Measurements from ENCODE around the gene CEP112. TPM values are rescaled to one million over a fixed set of nuclear protein-coding genes. Genes with fewer than 3 reads are reported as not detected.
A peak's percentile ranks its signal among the peaks of the same experiment; 100 is the strongest.

The CEP112 gene
- total RNA-seq, 1 donor from 2014 or later, result 14.5 TPM

GRCh38 chr17:65595071-65595656, 596.8 kb downstream of the CEP112 start:
- no peaks in the 10 kb centered on the region for H3K4me1 ChIP-seq
- H3K27me3 ChIP-seq (ENCODE audit: low read depth), result no peaks in the 10 kb centered on the region
- no peak for TF ChIP-seq CTCF (IDR thresholded peaks at IDR 0.05; ENCODE audit: borderline replicate concordance)
- no peak overlapping the region for H3K4me3 ChIP-seq
- H3K9me3 ChIP-seq (replicated peaks), result no peaks in the 10 kb centered on the region
- H3K27ac ChIP-seq (replicated peaks), result no peak overlapping the region
- DNase-seq, result no peak
- intact Hi-C loops (cut with micrococcal nuclease), result no loop called here
- H3K36me3 ChIP-seq, result no peaks in the 10 kb centered on the region

DNA sequence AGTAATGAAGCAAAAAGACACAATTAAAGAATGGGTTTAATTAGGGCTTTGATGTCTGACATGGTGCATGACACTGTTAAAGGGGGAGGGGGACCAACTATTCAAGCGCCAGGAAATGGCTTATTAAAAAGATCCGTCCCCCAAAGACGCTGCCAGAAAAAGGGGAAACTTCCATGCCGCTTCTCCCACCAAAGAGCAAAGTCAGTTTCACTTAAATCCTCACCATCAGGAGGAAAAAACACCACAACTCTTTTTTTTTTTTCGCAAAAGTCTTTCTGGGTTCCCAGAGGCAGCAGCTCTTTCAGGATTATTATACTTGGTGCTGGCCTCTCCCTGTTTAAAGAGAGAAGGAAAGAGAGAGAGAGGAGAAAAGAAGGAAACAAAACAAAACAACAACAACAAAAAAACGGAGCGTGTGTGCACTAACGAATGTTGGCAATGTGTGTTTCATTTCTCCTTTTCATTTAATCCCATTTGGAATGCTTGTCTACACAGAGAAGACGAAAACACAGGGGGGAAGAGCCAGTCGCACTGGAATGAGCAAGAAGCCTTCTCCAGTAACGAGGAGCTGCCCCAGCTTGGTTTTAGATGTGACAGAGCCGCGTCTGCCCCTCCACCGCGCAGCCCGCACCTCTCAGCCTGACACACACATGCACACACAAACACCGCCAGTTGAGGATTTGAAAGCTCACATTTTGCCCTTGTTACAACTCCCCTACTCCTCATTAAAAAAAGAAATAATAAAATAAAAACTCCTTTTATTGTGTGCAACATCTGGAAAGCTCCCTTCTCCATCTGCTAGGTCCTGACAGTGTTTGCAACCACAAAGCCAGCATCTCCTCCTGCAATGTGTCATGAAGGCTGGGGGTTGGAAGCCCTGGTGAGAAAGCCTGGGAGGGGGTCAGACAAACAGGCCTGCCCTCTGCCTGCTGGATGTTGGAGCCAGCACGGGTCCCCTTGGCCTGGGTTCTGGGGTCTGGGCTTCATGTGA, 597.8 kb downstream of the CEP112 start:
- Histone ChIP-seq H3K27ac (replicated peaks) (no peak overlapping the region), H3K36me3 (no peaks in the 10 kb centered on the region), H3K4me1 (no peaks in the 10 kb centered on the region), H3K9me3 (replicated peaks) (no peaks in the 10 kb centered on the region), H3K4me3 (peak overlapping the region; percentile 46), H3K27me3 (ENCODE audit: low read depth) (no peaks in the 10 kb centered on the region)
- TF ChIP-seq CTCF (IDR thresholded peaks at IDR 0.05; ENCODE audit: borderline replicate concordance), result no peak
- intact Hi-C loops (cut with micrococcal nuclease), result no loop called here
- DNase-seq, result no peak

- H3K27me3 ChIP-seq (ENCODE audit: low read depth), result no peaks in the 10 kb centered on the region
- intact Hi-C loops (cut with micrococcal nuclease), result no loop called here
- H3K27ac ChIP-seq (replicated peaks), result no peak overlapping the region
- no peak for DNase-seq
- H3K9me3 ChIP-seq (replicated peaks), result no peaks in the 10 kb centered on the region
- H3K4me1 ChIP-seq, result peaks cover 7% of the 10 kb centered on the region
- H3K4me3 ChIP-seq, result no peak overlapping the region
- no peak for TF ChIP-seq CTCF (IDR thresholded peaks at IDR 0.05; ENCODE audit: borderline replicate concordance)
- H3K36me3 ChIP-seq, result no peaks in the 10 kb centered on the region
These were observed 598.7 kb downstream of the CEP112 start for GRCh38 chr17:65593092-65593854.

GRCh38 chr17:65592125-65592965, 599.6 kb downstream of the CEP112 start:
- Histone ChIP-seq H3K27me3 (ENCODE audit: low read depth) (no peaks in the 10 kb centered on the region), H3K4me1 (peaks cover 17% of the 10 kb centered on the region), H3K9me3 (replicated peaks) (no peaks in the 10 kb centered on the region), H3K27ac (replicated peaks) (no peak overlapping the region), H3K4me3 (no peak overlapping the region), H3K36me3 (no peaks in the 10 kb centered on the region)
- TF ChIP-seq CTCF (IDR thresholded peaks at IDR 0.05; ENCODE audit: borderline replicate concordance), result no peak
- intact Hi-C loops (cut with micrococcal nuclease), result no loop called here
- DNase-seq, result no peak

DNA sequence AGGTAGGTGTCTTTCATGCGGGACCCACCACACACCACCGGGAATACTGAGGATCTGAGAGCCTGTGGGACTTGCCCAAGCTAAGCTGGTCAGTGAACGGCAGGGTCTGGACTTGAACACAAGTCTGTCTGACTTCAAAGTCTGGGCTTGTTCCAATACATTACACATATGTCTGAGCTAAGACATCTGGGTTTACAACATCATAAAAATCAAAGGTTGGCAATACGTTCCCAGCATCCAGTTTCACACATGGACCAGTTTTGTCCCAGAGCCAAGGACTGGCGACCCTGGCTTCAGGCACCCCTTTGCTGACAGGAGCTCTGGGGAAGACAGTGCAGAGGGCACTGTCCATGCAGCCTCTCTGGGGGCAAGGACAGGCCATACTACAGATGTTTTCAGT, 602.6 kb downstream of the CEP112 start:
- no peaks in the 10 kb centered on the region for H3K36me3 ChIP-seq
- no peaks in the 10 kb centered on the region for H3K9me3 ChIP-seq (replicated peaks)
- no peak overlapping the region for H3K27ac ChIP-seq (replicated peaks)
- TF ChIP-seq CTCF (IDR thresholded peaks at IDR 0.05; ENCODE audit: borderline replicate concordance), result no peak
- no peak overlapping the region for H3K4me3 ChIP-seq
- intact Hi-C loops (cut with micrococcal nuclease), result no loop called here
- no peaks in the 10 kb centered on the region for H3K27me3 ChIP-seq (ENCODE audit: low read depth)
- DNase-seq, result no peak
- peaks cover 29% of the 10 kb centered on the region for H3K4me1 ChIP-seq
